Sigmoid colon (tissue), 7 donors: ENCODE results near the gene NLGN3. TPM values are rescaled to one million over a fixed set of nuclear protein-coding genes. Genes with fewer than 3 reads are reported as not detected.

Experiments
- DNase-seq: peaks from one replicate; pipeline ENCODE4 v3.0.0-alpha.2; 2019
- H3K27ac ChIP-seq, 4 donors: fragments of 200-600 bp; sonication (generic); one replicate each; pipeline ENCODE4 v1.5.1; 2016 to 2019; ENCODE audit warnings: mild to moderate bottlenecking in 1 of 4
- H3K27me3 ChIP-seq, 3 donors: fragments of 200-600 bp; sonication (generic); one replicate each; pipeline ENCODE4 v1.5.1; 2019; ENCODE audit warnings: mild to moderate bottlenecking in 1 of 3
- H3K36me3 ChIP-seq, 4 donors: fragments of 200-600 bp; sonication (generic); one replicate each; pipeline ENCODE4 v1.5.1; 2016 to 2019
- H3K4me1 ChIP-seq, 4 donors: fragments of 200-600 bp; sonication (generic); one replicate each; pipeline ENCODE4 v1.5.1; 2017 to 2019
- H3K4me3 ChIP-seq, 4 donors: fragments of 200-600 bp; sonication (generic); one replicate each; pipeline ENCODE4 v1.5.1; 2017 to 2019; ENCODE audit warnings: mild to moderate bottlenecking in 2 of 4, moderate library complexity in 1 of 4
- H3K9me3 ChIP-seq, 4 donors: fragments of 200-600 bp in 3 of 4; sonication (generic) in 3 of 4; one replicate each; pipeline versions ENCODE4 v1.5.1 to v1.6.1; 2013 to 2019
- CTCF ChIP-seq, 4 experiments: fragments of 450-650 bp in 3 of 4; fragments of 200-600 bp in 1 of 4; IDR thresholded peaks; one replicate each; pipeline ENCODE4 v1.5.1; 2016 to 2019; ENCODE audit warnings: antibody characterized with exemption in 4 of 4, mild to moderate bottlenecking in 3 of 4, moderate library complexity in 2 of 4
- EP300 ChIP-seq, 4 donors: sonication (generic); formaldehyde crosslinking; IDR thresholded peaks; one replicate each; pipeline ENCODE4 v1.6.1; 2017; ENCODE audit warnings: antibody characterized with exemption in 4 of 4
- POLR2A ChIP-seq, 2 donors: fragments of 450-650 bp; IDR thresholded peaks; one replicate each; pipeline ENCODE4 v1.6.1; 2016; ENCODE audit warnings: antibody characterized with exemption in 2 of 2, mild to moderate bottlenecking in 2 of 2, moderate library complexity in 2 of 2
- POLR2AphosphoS5 ChIP-seq, 4 donors: sonication (generic); formaldehyde crosslinking; IDR thresholded peaks; one replicate each; pipeline ENCODE4 v1.6.1; 2017; ENCODE audit warnings: antibody characterized with exemption in 4 of 4
- WGBS, 2 donors: extraction: QIAGEN DNeasy Blood & Tissue Kit; methylation state at CpG; one replicate each; pipeline ENCODE4 v1.1.7; 2013; 5-methylcytosine and 5-hydroxymethylcytosine counted together
- intact Hi-C: fragments of 100-400 bp; cut with DNase I; formaldehyde crosslinking; loops from one replicate; pipeline ENCODE4 v1.15.1; 2023
- polyA plus RNA-seq, 3 donors: library from polyadenylated mRNA; stranded (reverse); fragments of 200-250 nt; gene quantifications; one replicate each; pipeline ENCODE4 v1.2.3, GENCODE V29; 2013
- total RNA-seq, 4 donors: library from RNA; depleted of rRNA; stranded (reverse); fragments of >200 nt; gene quantifications; one replicate each; pipeline ENCODE4 v1.1.0, GENCODE V29; 2016
- donor health status: healthy with polysubstance abuse.
- donor health status: Bipolar disorder and iron deficiency.
- donor health status: healthy.

The NLGN3 gene
- total and polyA plus RNA-seq, 7 donors, result under 0.01 to 3.6 (median 1.6) TPM; not detected in 1

GRCh38 chrX:71181910-71182799, 37.5 kb downstream of the NLGN3 start:
- peak overlapping the region; percentile 27 to 51 (median 49) for H3K4me3 ChIP-seq
- no peaks in the 10 kb centered on the region for H3K27me3 ChIP-seq
- 1% methylated on average over 42 of the region's 42 CpGs for WGBS, 2 donors
- no peaks in the 10 kb centered on the region for H3K36me3 ChIP-seq
- no peak for TF ChIP-seq CTCF (IDR thresholded peaks at IDR 0.05)
- TF ChIP-seq POLR2AphosphoS5 (IDR thresholded peaks at IDR 0.05), result peak; percentile 80 to 91 (median 86)
- no peak for TF ChIP-seq EP300 (IDR thresholded peaks at IDR 0.05)
- TF ChIP-seq POLR2A (IDR thresholded peaks at IDR 0.05), result peak; percentile 44 to 65
- H3K4me1 ChIP-seq, result peaks cover 0 to 6% (median 5%) of the 10 kb centered on the region in 4 donors
- peak; percentile 94 for DNase-seq
- H3K27ac ChIP-seq, result peak overlapping the region; percentile 84 to 90 (median 86)
- intact Hi-C loops, result loop anchor here (5.0 to 10.0 kb wide), 3 partner anchors 73 to 185 kb away; partner anchors contain the start of genes SNX12, TAF1 and ZMYM3
- H3K9me3 ChIP-seq, result no peaks in the 10 kb centered on the region

GRCh38 chrX:71182871-71183270, 38.2 kb downstream of the NLGN3 start:
- H3K27ac ChIP-seq, result peak overlapping the region; percentile 84 to 90 (median 86)
- no peaks in the 10 kb centered on the region for H3K27me3 ChIP-seq
- no peaks in the 10 kb centered on the region for H3K9me3 ChIP-seq
- TF ChIP-seq POLR2A (IDR thresholded peaks at IDR 0.05) (no peak), CTCF (IDR thresholded peaks at IDR 0.05) (no peak), POLR2AphosphoS5 (IDR thresholded peaks at IDR 0.05) (no peak), EP300 (IDR thresholded peaks at IDR 0.05) (no peak)
- H3K4me3 ChIP-seq, result peak overlapping the region in 3 of 4 donors; percentile 47 to 51 (median 51)
- intact Hi-C loops, result loop anchor here (5.0 to 10.0 kb wide), 3 partner anchors 72 to 184 kb away; partner anchors contain the start of genes SNX12, TAF1 and ZMYM3
- 46 to 49% methylated on average over 2 of the region's 2 CpGs for WGBS, 2 donors
- peaks cover 0 to 6% (median 5%) of the 10 kb centered on the region in 4 donors for H3K4me1 ChIP-seq
- no peak for DNase-seq
- no peaks in the 10 kb centered on the region for H3K36me3 ChIP-seq

- Histone ChIP-seq H3K4me3 (no peak overlapping the region), H3K27ac (peak overlapping the region in 2 of 4 donors; percentile 86), H3K27me3 (no peaks in the 10 kb centered on the region), H3K4me1 (peaks cover 0 to 6% (median 5%) of the 10 kb centered on the region in 4 donors), H3K36me3 (no peaks in the 10 kb centered on the region), H3K9me3 (no peaks in the 10 kb centered on the region)
- intact Hi-C loops, result loop anchor here (5.0 to 10.0 kb wide), 3 partner anchors 71 to 184 kb away; partner anchors contain the start of genes SNX12, TAF1 and ZMYM3
- TF ChIP-seq CTCF (IDR thresholded peaks at IDR 0.05), result no peak
- TF ChIP-seq EP300 (IDR thresholded peaks at IDR 0.05), result no peak
- no peak for TF ChIP-seq POLR2A (IDR thresholded peaks at IDR 0.05)
- no peak for TF ChIP-seq POLR2AphosphoS5 (IDR thresholded peaks at IDR 0.05)
- no peak for DNase-seq
- WGBS, 2 donors, result 85 to 86% methylated on average over 6 of the region's 6 CpGs
Observed at GRCh38 chrX:71183341-71183740, 38.7 kb downstream of the NLGN3 start.

- Histone ChIP-seq H3K27me3 (no peaks in the 10 kb centered on the region), H3K9me3 (no peaks in the 10 kb centered on the region), H3K27ac (no peak overlapping the region), H3K4me1 (peaks cover 0 to 6% (median 5%) of the 10 kb centered on the region in 4 donors), H3K36me3 (no peaks in the 10 kb centered on the region), H3K4me3 (no peak overlapping the region)
- WGBS, 2 donors, result 57 to 70% methylated on average over 5 of the region's 5 CpGs
- no peak for DNase-seq
- TF ChIP-seq POLR2A (IDR thresholded peaks at IDR 0.05) (no peak), CTCF (IDR thresholded peaks at IDR 0.05) (no peak), EP300 (IDR thresholded peaks at IDR 0.05) (no peak), POLR2AphosphoS5 (IDR thresholded peaks at IDR 0.05) (no peak)
- intact Hi-C loops, result loop anchor here (5.0 to 10.0 kb wide), 3 partner anchors 71 to 183 kb away; partner anchors contain the start of genes SNX12, TAF1 and ZMYM3
Observed at GRCh38 chrX:71184092-71184491, 39.5 kb downstream of the NLGN3 start.
